ENCODE data around the gene ZFPM1. TPM values are rescaled to one million over a fixed set of nuclear protein-coding genes. Genes with fewer than 3 reads are reported as not detected.

The ZFPM1 gene
- total RNA-seq, 2 donors from 2014 or later = 4.1 to 21.5 TPM

- Histone ChIP-seq H3K27me3 (replicated peaks; ENCODE audit: insufficient read depth) (peaks cover 7% of the 10 kb centered on the region), H3K27ac (no peak overlapping the region), H3K4me1 (replicated peaks) (peaks cover 4% of the 10 kb centered on the region), H3K4me3 (no peak overlapping the region), H3K9me3 (no peaks in the 10 kb centered on the region), H3K36me3 (no peaks in the 10 kb centered on the region)
- 44% methylated on average over 26 of the region's 26 CpGs for WGBS
- no peak for DNase-seq (ENCODE audit: low spot score)
- intact Hi-C loops (cut with DNase I) = loop anchor here (10.0 kb wide), 1 partner anchor 585 kb away; the partner anchor contains the start of gene BANP
- TF ChIP-seq CTCF (IDR thresholded peaks at IDR 0.05) (no peak), POLR2A (IDR thresholded peaks at IDR 0.05) (no peak), POLR2AphosphoS5 (IDR thresholded peaks at IDR 0.05) (no peak)
These were observed 86.7 kb downstream of the ZFPM1 start for GRCh38 chr16:88539652-88540345.

GRCh38 chr16:88540346-88540977 lies 87.4 kb downstream of the ZFPM1 start:
- no peak overlapping the region for H3K27ac ChIP-seq
- 75% methylated on average over 20 of the region's 20 CpGs for WGBS
- intact Hi-C loops (cut with DNase I) = no loop called here
- H3K4me1 ChIP-seq (replicated peaks) = no peaks in the 10 kb centered on the region
- no peak for DNase-seq (ENCODE audit: low spot score)
- H3K4me3 ChIP-seq = no peak overlapping the region
- H3K9me3 ChIP-seq = no peaks in the 10 kb centered on the region
- H3K27me3 ChIP-seq (replicated peaks; ENCODE audit: insufficient read depth) = peaks cover 7% of the 10 kb centered on the region
- H3K36me3 ChIP-seq = no peaks in the 10 kb centered on the region
- no peak for TF ChIP-seq POLR2A (IDR thresholded peaks at IDR 0.05)
- no peak for TF ChIP-seq CTCF (IDR thresholded peaks at IDR 0.05)
- TF ChIP-seq POLR2AphosphoS5 (IDR thresholded peaks at IDR 0.05) = no peak

GRCh38 chr16:88541831-88542616 lies 88.9 kb downstream of the ZFPM1 start:
- intact Hi-C loops (cut with DNase I) = no loop called here
- WGBS = 61% methylated on average over 15 of the region's 15 CpGs

GRCh38 chr16:88543230-88543813 lies 90.2 kb downstream of the ZFPM1 start:
- intact Hi-C loops (cut with DNase I) = no loop called here
- TF ChIP-seq POLR2A (IDR thresholded peaks at IDR 0.05) = no peak
- TF ChIP-seq POLR2AphosphoS5 (IDR thresholded peaks at IDR 0.05) = no peak
- H3K27me3 ChIP-seq (replicated peaks; ENCODE audit: insufficient read depth) = peaks cover 3% of the 10 kb centered on the region

More at GRCh38 chr16:88541831-88542616, 88.9 kb downstream of the ZFPM1 start:
- Histone ChIP-seq H3K9me3 (no peaks in the 10 kb centered on the region), H3K36me3 (no peaks in the 10 kb centered on the region), H3K4me1 (replicated peaks) (no peaks in the 10 kb centered on the region), H3K4me3 (no peak overlapping the region), H3K27ac (no peak overlapping the region), H3K27me3 (replicated peaks; ENCODE audit: insufficient read depth) (peaks cover 7% of the 10 kb centered on the region)
- TF ChIP-seq CTCF (IDR thresholded peaks at IDR 0.05) = no peak
- TF ChIP-seq POLR2AphosphoS5 (IDR thresholded peaks at IDR 0.05) = no peak
- no peak for TF ChIP-seq POLR2A (IDR thresholded peaks at IDR 0.05)
- DNase-seq (ENCODE audit: low spot score) = no peak

GRCh38 chr16:88545781-88546180 lies 92.7 kb downstream of the ZFPM1 start:
- DNase-seq (ENCODE audit: low spot score) = no peak
- H3K27ac ChIP-seq = no peak overlapping the region
- no peaks in the 10 kb centered on the region for H3K27me3 ChIP-seq (replicated peaks; ENCODE audit: insufficient read depth)
- H3K4me3 ChIP-seq = no peak overlapping the region
- no peaks in the 10 kb centered on the region for H3K4me1 ChIP-seq (replicated peaks)
- TF ChIP-seq CTCF (IDR thresholded peaks at IDR 0.05) (no peak), POLR2AphosphoS5 (IDR thresholded peaks at IDR 0.05) (no peak), POLR2A (IDR thresholded peaks at IDR 0.05) (no peak)
- no peaks in the 10 kb centered on the region for H3K9me3 ChIP-seq
- intact Hi-C loops (cut with DNase I) = no loop called here
- WGBS = 68% methylated on average over 7 of the region's 7 CpGs
- H3K36me3 ChIP-seq = no peaks in the 10 kb centered on the region

More at GRCh38 chr16:88543230-88543813, 90.2 kb downstream of the ZFPM1 start:
- no peak overlapping the region for H3K27ac ChIP-seq
- no peaks in the 10 kb centered on the region for H3K4me1 ChIP-seq (replicated peaks)
- H3K4me3 ChIP-seq = no peak overlapping the region
- 90% methylated on average over 8 of the region's 8 CpGs for WGBS
- no peaks in the 10 kb centered on the region for H3K36me3 ChIP-seq
- no peaks in the 10 kb centered on the region for H3K9me3 ChIP-seq
- DNase-seq (ENCODE audit: low spot score) = no peak

All from prostate gland (tissue), 2 donors.